ENCODE measurements around the gene KLK14.

- TF ChIP-seq POLR2A (IDR thresholded peaks at IDR 0.05) (no peak), CTCF (IDR thresholded peaks at IDR 0.05) (no peak)
These were observed 42.0 kb upstream of the KLK14 start, which contains the start of gene SIGLEC9 for GRCh38 chr19:51124729-51125128.
